Stomach (tissue), 4 donors: Measurements from ENCODE around the gene TRERF1.

Source experiments
- CTCF ChIP-seq, 7 experiments: fragments of 450-650 bp in 4 of 7; fragments of 200-600 bp in 3 of 7; sonication (generic) in 3 of 7; IDR thresholded peaks; one replicate each; pipeline ENCODE4 v1.5.1; 2016 to 2019; ENCODE audit warnings: antibody characterized with exemption in 7 of 7, control low read depth in 2 of 7, mild to moderate bottlenecking in 1 of 7
- EP300 ChIP-seq: sonication (generic); formaldehyde crosslinking; IDR thresholded peaks from one replicate; pipeline ENCODE4 v1.6.1; 2017; ENCODE audit warnings: antibody characterized with exemption
- POLR2A ChIP-seq, 4 donors: fragments of 450-650 bp; IDR thresholded peaks; one replicate each; pipeline ENCODE4 v1.6.1; 2016; ENCODE audit warnings: antibody characterized with exemption in 4 of 4, control low read depth in 2 of 4, mild to moderate bottlenecking in 1 of 4, moderate library complexity in 1 of 4

- TF ChIP-seq CTCF (IDR thresholded peaks at IDR 0.05) (no peak), POLR2A (IDR thresholded peaks at IDR 0.05) (no peak), EP300 (no peak)
Observed at GRCh38 chr6:42203183-42203582, 248.5 kb downstream of the TRERF1 start.
